Keratinocyte (primary cell): ENCODE data around the gene FHL3. TPM values are rescaled to one million over a fixed set of nuclear protein-coding genes. Genes with fewer than 3 reads are reported as not detected.

ENCODE experiments used
- DNase-seq: peaks from one replicate; pipeline ENCODE4 v3.0.0-alpha.2; 2011; ENCODE audit warnings: low read depth, missing footprints, low spot score
- FAIRE-seq: peaks from 2 replicates; lab custom pipeline; 2011; peaks lifted over from hg19 to GRCh38; lab: Jason Lieb, UNC
- H2AFZ ChIP-seq: 2 replicates; pipeline ENCODE4 v1.6.0; 2012; ENCODE audit warnings: low read length, control low read depth, inconsistent platforms; ENCODE audit not compliant: control insufficient read depth
- H3K27ac ChIP-seq: 2 replicates; pipeline ENCODE4 v1.5.1; 2011; ENCODE audit warnings: low read length; ENCODE audit not compliant: control insufficient read depth, insufficient read depth
- H3K27me3 ChIP-seq: 3 replicates; pipeline ENCODE4 v1.6.0; 2011; ENCODE audit warnings: low read length; ENCODE audit not compliant: control insufficient read depth, insufficient read depth; ENCODE audit errors: extremely low read depth
- H3K36me3 ChIP-seq, 2 experiments: 2 replicates in 1 of 2; 3 replicates in 1 of 2; pipeline ENCODE4 v1.5.1; 2011; ENCODE audit warnings: low read length in 2 of 2, mild to moderate bottlenecking in 1 of 2; ENCODE audit not compliant: control insufficient read depth in 2 of 2, insufficient read depth in 2 of 2; ENCODE audit errors: extremely low read depth in 1 of 2
- H3K4me1 ChIP-seq: 3 replicates; pipeline ENCODE4 v1.5.1; 2011; ENCODE audit warnings: low read length; ENCODE audit not compliant: control insufficient read depth, insufficient read depth; ENCODE audit errors: extremely low read depth
- H3K4me2 ChIP-seq: 3 replicates; pipeline ENCODE4 v1.6.0; 2011; ENCODE audit warnings: low read depth, low read length; ENCODE audit not compliant: control insufficient read depth, insufficient read depth; ENCODE audit errors: extremely low read depth
- H3K4me3 ChIP-seq, 3 experiments: fragments of 200-600 bp in 1 of 3; sonication (generic) in 1 of 3; 2 replicates in 2 of 3; 3 replicates in 1 of 3; pipeline ENCODE4 v1.5.1; 2011 to 2016; ENCODE audit warnings: low read length in 3 of 3, mild to moderate bottlenecking in 3 of 3, control low read depth in 2 of 3, inconsistent platforms in 1 of 3, low read depth in 1 of 3, mixed read lengths in 1 of 3, mixed run types in 1 of 3, moderate library complexity in 1 of 3; ENCODE audit not compliant: control insufficient read depth in 2 of 3, insufficient read depth in 2 of 3; ENCODE audit errors: extremely low read depth in 1 of 3
- H3K79me2 ChIP-seq: 2 replicates; pipeline ENCODE4 v1.6.0; 2012; ENCODE audit warnings: low read length; ENCODE audit not compliant: control insufficient read depth, insufficient read depth
- H3K9ac ChIP-seq: 3 replicates; pipeline ENCODE4 v1.6.0; 2011; ENCODE audit warnings: low read length; ENCODE audit not compliant: control insufficient read depth, insufficient read depth; ENCODE audit errors: extremely low read depth
- H3K9me1 ChIP-seq: 3 replicates; pipeline ENCODE4 v1.6.0; 2011; ENCODE audit warnings: low read length; ENCODE audit not compliant: control insufficient read depth, insufficient read depth; ENCODE audit errors: extremely low read depth
- H3K9me3 ChIP-seq: 2 replicates; pipeline ENCODE4 v1.5.1; 2012; ENCODE audit warnings: low read depth, low read length; ENCODE audit not compliant: control insufficient read depth
- H4K20me1 ChIP-seq: 3 replicates; pipeline ENCODE4 v1.6.0; 2011; ENCODE audit warnings: low read length; ENCODE audit not compliant: control insufficient read depth, insufficient read depth; ENCODE audit errors: extremely low read depth
- EZH2 ChIP-seq: IDR thresholded peaks from one replicate; pipeline ENCODE4 v1.6.1; 2012; ENCODE audit warnings: inconsistent platforms, mild to moderate bottlenecking, low read length, moderate library complexity
- dilution Hi-C: fragments of 300-500 bp; cut with MboI; formaldehyde crosslinking; loops from one replicate; pipeline ENCODE4 v1.7.0; 2020; ENCODE audit warnings: low sequenced_read_pairs; ENCODE audit not compliant: extremely low pct_ligation_motif_present
- polyA plus RNA-seq, 5 experiments: library from polyadenylated mRNA; depleted of rRNA in 3 of 5; stranded (reverse) in 3 of 5; stranded (forward) in 1 of 5; unstranded in 1 of 5; fragments of >200 nt; gene quantifications; 1 replicate in 1 of 5; 2 replicates in 3 of 5; 3 replicates in 1 of 5; pipeline versions ENCODE4 v1.2.1 to v1.2.3, GENCODE V29; 2011 to 2012; ENCODE audit warnings: missing spikeins in 2 of 5, low read depth in 1 of 5, low replicate concordance in 1 of 5
- TF ChIP-seq, protein P1 (sequence below), 3 experiments: IDR thresholded peaks in 1 of 3; conservative IDR thresholded peaks in 1 of 3; optimal IDR thresholded peaks in 1 of 3; 2 replicates in 2 of 3; 3 replicates in 1 of 3; pipeline versions ENCODE3 to v1.5.1; 2011; ENCODE audit warnings: low read length in 3 of 3, mild to moderate bottlenecking in 3 of 3, moderate library complexity in 2 of 3, control low read depth in 1 of 3, inconsistent platforms in 1 of 3; ENCODE audit not compliant: insufficient read depth in 2 of 3; ENCODE audit errors: extremely low read depth in 1 of 3

FHL3 gene
- polyA plus RNA-seq, 1 donor (not counting 4 experiments of a cell fraction or from before 2014, with no cell fraction given) = 5.1 TPM

- FAIRE-seq (no peak), DNase-seq (no peak)
- Histone ChIP-seq H3K4me2 (peak overlapping the region; percentile 82), H2AFZ (no peak overlapping the region), H3K9me1 (no peaks in the 10 kb centered on the region), H3K36me3 (peaks cover 1 to 5% of the 10 kb centered on the region in 2 experiments), H4K20me1 (peaks cover 4% of the 10 kb centered on the region), H3K79me2 (no peaks in the 10 kb centered on the region), H3K4me1 (peaks cover 71% of the 10 kb centered on the region), H3K27ac (peak overlapping the region; percentile 98), H3K4me3 (peak overlapping the region in 1 of 3 experiments; percentile 4), H3K27me3 (no peaks in the 10 kb centered on the region), H3K9ac (peak overlapping the region; percentile 81), H3K9me3 (no peaks in the 10 kb centered on the region)
- dilution Hi-C loops = no loop called here
- TF ChIP-seq, protein P1, sequence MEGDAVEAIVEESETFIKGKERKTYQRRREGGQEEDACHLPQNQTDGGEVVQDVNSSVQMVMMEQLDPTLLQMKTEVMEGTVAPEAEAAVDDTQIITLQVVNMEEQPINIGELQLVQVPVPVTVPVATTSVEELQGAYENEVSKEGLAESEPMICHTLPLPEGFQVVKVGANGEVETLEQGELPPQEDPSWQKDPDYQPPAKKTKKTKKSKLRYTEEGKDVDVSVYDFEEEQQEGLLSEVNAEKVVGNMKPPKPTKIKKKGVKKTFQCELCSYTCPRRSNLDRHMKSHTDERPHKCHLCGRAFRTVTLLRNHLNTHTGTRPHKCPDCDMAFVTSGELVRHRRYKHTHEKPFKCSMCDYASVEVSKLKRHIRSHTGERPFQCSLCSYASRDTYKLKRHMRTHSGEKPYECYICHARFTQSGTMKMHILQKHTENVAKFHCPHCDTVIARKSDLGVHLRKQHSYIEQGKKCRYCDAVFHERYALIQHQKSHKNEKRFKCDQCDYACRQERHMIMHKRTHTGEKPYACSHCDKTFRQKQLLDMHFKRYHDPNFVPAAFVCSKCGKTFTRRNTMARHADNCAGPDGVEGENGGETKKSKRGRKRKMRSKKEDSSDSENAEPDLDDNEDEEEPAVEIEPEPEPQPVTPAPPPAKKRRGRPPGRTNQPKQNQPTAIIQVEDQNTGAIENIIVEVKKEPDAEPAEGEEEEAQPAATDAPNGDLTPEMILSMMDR (optimal IDR thresholded peaks at IDR 0.05 in 1 of 3, IDR thresholded peaks at IDR 0.05 in 1 of 3, conservative IDR thresholded peaks at IDR 0.05 in 1 of 3; ENCODE audit: extremely low read depth in 1 of 3, insufficient read depth in 2 of 3, low read length in 3 of 3) = peak in 2 of 3 experiments; percentile 13 to 25
- no peak for TF ChIP-seq EZH2
Observed at GRCh38 chr1:38028671-38029070, 23.4 kb upstream of the FHL3 start.

- peak overlapping the region; percentile 81 for H3K9ac ChIP-seq
- H4K20me1 ChIP-seq = peaks cover 4% of the 10 kb centered on the region
- no peaks in the 10 kb centered on the region for H3K79me2 ChIP-seq
- H3K9me3 ChIP-seq = no peaks in the 10 kb centered on the region
- peaks cover 2 to 8% of the 10 kb centered on the region in 2 experiments for H3K36me3 ChIP-seq
- dilution Hi-C loops = no loop called here
- FAIRE-seq = no peak
- no peaks in the 10 kb centered on the region for H3K27me3 ChIP-seq
- peak overlapping the region; percentile 82 for H3K4me2 ChIP-seq
- peaks cover 71% of the 10 kb centered on the region for H3K4me1 ChIP-seq
- H2AFZ ChIP-seq = no peak overlapping the region
- H3K27ac ChIP-seq = peak overlapping the region; percentile 98
- H3K4me3 ChIP-seq = peak overlapping the region in 2 of 3 experiments; percentile 40 to 58
- DNase-seq = no peak
- TF ChIP-seq EZH2 = no peak
- TF ChIP-seq, protein P1 (optimal IDR thresholded peaks at IDR 0.05 in 1 of 3, IDR thresholded peaks at IDR 0.05 in 1 of 3, conservative IDR thresholded peaks at IDR 0.05 in 1 of 3; ENCODE audit: extremely low read depth in 1 of 3, insufficient read depth in 2 of 3, low read length in 3 of 3) = no peak
- H3K9me1 ChIP-seq = no peaks in the 10 kb centered on the region
Observed at GRCh38 chr1:38028105-38028591, 22.8 kb upstream of the FHL3 start.
